SU-DHL-6 (cell line): ENCODE data around the gene EPHB1.

Source experiments
- H2AFZ ChIP-seq: fragments of 200-600 bp; sonication (generic); 2 replicates; pipeline ENCODE4 v1.6.1; 2014; ENCODE audit warnings: low read depth, mild to moderate bottlenecking, moderate library complexity, mixed read lengths, antibody characterized with exemption, low read length; ENCODE audit not compliant: severe bottlenecking
- H3F3A ChIP-seq: fragments of 200-600 bp; shearing (Covaris generic); 2 replicates; pipeline ENCODE4 v1.6.0; 2016; ENCODE audit warnings: antibody characterized with exemption, mild to moderate bottlenecking; ENCODE audit not compliant: insufficient read depth
- H3K27ac ChIP-seq: fragments of 200-600 bp; sonication (generic); 2 replicates; pipeline ENCODE4 v1.5.1; 2016; ENCODE audit warnings: low read depth, mild to moderate bottlenecking, low read length, moderate library complexity, mixed read lengths
- H3K27me3 ChIP-seq: fragments of 200-600 bp; sonication (generic), shearing (Covaris generic); 2 replicates; pipeline ENCODE4 v1.6.0; 2014; ENCODE audit warnings: mild to moderate bottlenecking, low read length
- H3K36me3 ChIP-seq: fragments of 200-600 bp; sonication (generic); 2 replicates; pipeline ENCODE4 v1.6.1; 2014; ENCODE audit warnings: mild to moderate bottlenecking, low read length, mixed read lengths
- H3K4me2 ChIP-seq: fragments of 300-600, 200-600 bp; shearing (Covaris generic), sonication (generic); 2 replicates; pipeline ENCODE4 v1.6.0; 2014; ENCODE audit warnings: low read length, low read depth, mild to moderate bottlenecking; ENCODE audit not compliant: poor library complexity, severe bottlenecking
- H3K4me3 ChIP-seq: fragments of 200-600 bp; sonication (generic); 2 replicates; pipeline ENCODE4 v1.5.1; 2014; ENCODE audit warnings: antibody characterized with exemption, low read length, mild to moderate bottlenecking, mixed read lengths; ENCODE audit not compliant: insufficient read depth, poor library complexity, severe bottlenecking
- H3K79me2 ChIP-seq: fragments of 200-600 bp; sonication (generic); 2 replicates; pipeline ENCODE4 v1.6.1; 2014; ENCODE audit warnings: mild to moderate bottlenecking, low read length, moderate library complexity; ENCODE audit not compliant: insufficient read depth
- H3K9ac ChIP-seq: fragments of 200-600 bp; sonication (generic); 2 replicates; pipeline ENCODE4 v1.7.0; 2014; ENCODE audit warnings: mild to moderate bottlenecking, low read length
- H3K9me2 ChIP-seq: fragments of 200-600 bp; sonication (generic); replicated peaks from 2 replicates; pipeline ENCODE4 v1.6.1; 2014; ENCODE audit warnings: low read length; ENCODE audit not compliant: insufficient read depth
- H3K9me3 ChIP-seq: fragments of 200-600 bp; sonication (generic); 2 replicates; pipeline ENCODE4 v1.6.1; 2014; ENCODE audit warnings: low read length, mixed read lengths; ENCODE audit not compliant: insufficient read depth
- H4K20me1 ChIP-seq: fragments of 200-600 bp; sonication (generic); 2 replicates; pipeline ENCODE4 v1.6.1; 2014; ENCODE audit warnings: low read depth, mild to moderate bottlenecking, antibody characterized with exemption, low read length, moderate library complexity, mixed read lengths
- EZH2phosphoT487 ChIP-seq: fragments of 200-600 bp; sonication (generic), shearing (Covaris generic); conservative IDR thresholded peaks from 2 replicates; pipeline ENCODE4 v1.6.1; 2018; ENCODE audit warnings: mild to moderate bottlenecking, antibody characterized with exemption, low read length, moderate library complexity, mixed read lengths
- TF ChIP-seq, protein P1 (sequence below): fragments of 200-600 bp; sonication (generic); IDR thresholded peaks from one replicate; pipeline ENCODE4 v1.5.1; 2017; ENCODE audit warnings: antibody characterized with exemption, mild to moderate bottlenecking, low read length, moderate library complexity; ENCODE audit not compliant: insufficient read depth, poor library complexity, severe bottlenecking

Gene EPHB1

DNA sequence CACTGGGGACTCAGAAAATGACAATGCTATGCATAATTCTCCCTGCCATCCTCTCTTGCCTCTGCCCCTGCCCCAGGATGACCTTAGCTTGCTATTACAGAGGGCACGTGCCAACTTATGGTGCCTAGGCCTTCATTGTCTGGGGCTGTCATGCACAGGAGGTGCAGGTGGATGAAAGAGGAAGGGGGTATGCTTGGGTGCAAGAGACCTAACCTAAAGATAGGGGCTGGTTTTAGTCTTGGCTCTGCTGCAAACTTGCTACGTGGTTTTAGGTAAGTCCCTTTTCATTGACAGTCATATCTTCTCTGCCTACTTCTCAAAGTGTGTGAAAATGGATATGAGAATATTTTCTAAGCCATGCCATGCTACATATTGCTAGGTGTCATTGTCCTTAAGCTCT is 161.3 kb downstream of the EPHB1 start:
- Histone ChIP-seq H3K4me3 (no peak overlapping the region), H3K4me2 (no peak overlapping the region), H3K79me2 (no peaks in the 10 kb centered on the region), H3K36me3 (no peaks in the 10 kb centered on the region), H2AFZ (no peak overlapping the region), H3K9me3 (no peaks in the 10 kb centered on the region), H3K9me2 (no peaks in the 10 kb centered on the region), H3K27ac (no peak overlapping the region), H3F3A (no peaks in the 10 kb centered on the region), H3K27me3 (no peaks in the 10 kb centered on the region), H4K20me1 (no peaks in the 10 kb centered on the region), H3K9ac (no peak overlapping the region)
- TF ChIP-seq, protein P1, sequence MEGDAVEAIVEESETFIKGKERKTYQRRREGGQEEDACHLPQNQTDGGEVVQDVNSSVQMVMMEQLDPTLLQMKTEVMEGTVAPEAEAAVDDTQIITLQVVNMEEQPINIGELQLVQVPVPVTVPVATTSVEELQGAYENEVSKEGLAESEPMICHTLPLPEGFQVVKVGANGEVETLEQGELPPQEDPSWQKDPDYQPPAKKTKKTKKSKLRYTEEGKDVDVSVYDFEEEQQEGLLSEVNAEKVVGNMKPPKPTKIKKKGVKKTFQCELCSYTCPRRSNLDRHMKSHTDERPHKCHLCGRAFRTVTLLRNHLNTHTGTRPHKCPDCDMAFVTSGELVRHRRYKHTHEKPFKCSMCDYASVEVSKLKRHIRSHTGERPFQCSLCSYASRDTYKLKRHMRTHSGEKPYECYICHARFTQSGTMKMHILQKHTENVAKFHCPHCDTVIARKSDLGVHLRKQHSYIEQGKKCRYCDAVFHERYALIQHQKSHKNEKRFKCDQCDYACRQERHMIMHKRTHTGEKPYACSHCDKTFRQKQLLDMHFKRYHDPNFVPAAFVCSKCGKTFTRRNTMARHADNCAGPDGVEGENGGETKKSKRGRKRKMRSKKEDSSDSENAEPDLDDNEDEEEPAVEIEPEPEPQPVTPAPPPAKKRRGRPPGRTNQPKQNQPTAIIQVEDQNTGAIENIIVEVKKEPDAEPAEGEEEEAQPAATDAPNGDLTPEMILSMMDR = no peak
- no peak for TF ChIP-seq EZH2phosphoT487

DNA sequence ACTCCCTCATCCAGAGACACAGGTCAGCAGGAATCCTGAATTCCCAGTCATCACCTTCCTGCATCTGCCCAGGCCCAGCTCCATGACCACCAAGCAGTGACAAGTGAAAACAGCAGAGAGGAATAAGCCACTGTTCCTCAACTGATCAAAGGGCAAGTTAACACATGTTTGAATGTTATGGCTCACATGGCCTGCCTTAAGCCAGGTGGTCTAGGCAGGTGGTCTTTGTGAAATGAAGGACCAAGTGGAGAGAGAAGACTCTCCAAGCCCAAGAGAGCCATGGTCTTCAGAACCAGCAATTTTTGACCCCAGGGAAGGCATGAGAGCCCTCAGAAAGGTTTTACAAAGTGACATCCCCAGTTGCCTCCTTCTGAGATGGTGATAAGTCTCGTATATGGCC is 161.8 kb downstream of the EPHB1 start:
- no peaks in the 10 kb centered on the region for H3K36me3 ChIP-seq
- no peak overlapping the region for H3K4me3 ChIP-seq
- no peak overlapping the region for H2AFZ ChIP-seq
- no peaks in the 10 kb centered on the region for H3K9me3 ChIP-seq
- no peak overlapping the region for H3K4me2 ChIP-seq
- no peaks in the 10 kb centered on the region for H3F3A ChIP-seq
- no peaks in the 10 kb centered on the region for H3K27me3 ChIP-seq
- H3K27ac ChIP-seq = no peak overlapping the region
- TF ChIP-seq EZH2phosphoT487 = no peak
- TF ChIP-seq, protein P1 = no peak
- H3K9me2 ChIP-seq = no peaks in the 10 kb centered on the region
- no peaks in the 10 kb centered on the region for H4K20me1 ChIP-seq
- no peaks in the 10 kb centered on the region for H3K79me2 ChIP-seq
- no peak overlapping the region for H3K9ac ChIP-seq

DNA sequence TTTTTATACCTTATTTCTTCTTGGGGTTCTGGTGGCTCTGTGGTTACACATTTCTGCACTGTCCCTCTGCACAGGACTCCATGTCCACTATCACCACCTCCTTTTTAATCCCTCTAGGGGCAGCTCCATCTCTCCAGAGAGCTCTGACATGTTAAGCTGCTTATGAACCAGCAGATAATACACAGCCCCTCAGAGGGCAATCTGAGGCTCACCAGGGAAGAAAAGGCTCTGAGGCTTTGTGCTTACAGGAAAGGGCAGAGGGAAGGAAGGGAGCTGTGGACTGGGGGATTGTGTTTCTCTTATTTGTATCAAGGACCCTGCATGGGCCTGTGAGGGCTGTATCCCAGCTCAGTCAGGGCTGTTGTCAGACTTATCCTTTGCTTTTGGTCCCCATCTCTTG is 164.5 kb downstream of the EPHB1 start:
- Histone ChIP-seq H4K20me1 (no peaks in the 10 kb centered on the region), H3K9me3 (no peaks in the 10 kb centered on the region)
- TF ChIP-seq, protein P1 = no peak
- no peak for TF ChIP-seq EZH2phosphoT487

More for the DNA sequence above, 164.5 kb downstream of the EPHB1 start:
- Histone ChIP-seq H3K27me3 (no peaks in the 10 kb centered on the region), H3K27ac (no peak overlapping the region), H3K9me2 (no peaks in the 10 kb centered on the region), H3K79me2 (no peaks in the 10 kb centered on the region), H3K4me2 (no peak overlapping the region), H3F3A (no peaks in the 10 kb centered on the region), H3K4me3 (no peak overlapping the region), H2AFZ (no peak overlapping the region), H3K36me3 (no peaks in the 10 kb centered on the region), H3K9ac (no peak overlapping the region)
